OCI-LY1 (cell line): ENCODE data around the gene MEP1A.

Source experiments
- CTCF ChIP-seq: fragments of 200-600 bp; sonication (generic), shearing (Covaris generic); IDR thresholded peaks from 2 replicates; pipeline ENCODE4 v1.5.1; 2017; ENCODE audit warnings: mild to moderate bottlenecking, antibody characterized with exemption, low read length, moderate library complexity, mixed read lengths
- EZH2 ChIP-seq: fragments of 200-600 bp; sonication (generic), shearing (Covaris generic); IDR thresholded peaks from 2 replicates; pipeline ENCODE4 v1.8.0; 2017; ENCODE audit warnings: borderline replicate concordance, mixed run types, mild to moderate bottlenecking, antibody characterized with exemption, low read length, moderate library complexity, mixed read lengths

DNA sequence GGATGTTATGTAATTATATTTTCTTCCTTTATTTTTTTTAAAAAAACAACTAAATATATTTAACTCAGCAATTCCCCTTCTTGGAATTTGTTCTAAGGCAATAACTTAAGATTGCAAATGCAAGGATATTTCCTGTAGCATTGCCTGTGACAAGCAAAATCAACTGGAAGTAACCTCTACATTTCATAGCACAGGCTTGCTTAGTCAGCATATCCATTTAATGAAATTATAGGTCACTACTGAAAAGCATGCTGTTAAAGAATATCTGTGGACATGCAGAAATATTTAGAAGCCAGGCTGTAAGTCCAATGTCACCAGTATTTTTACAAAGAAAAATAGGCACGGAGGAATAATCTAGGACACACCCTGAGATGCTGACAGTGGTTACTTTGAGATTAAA, 8.7 kb upstream of the MEP1A start:
- TF ChIP-seq EZH2 (no peak), CTCF (no peak)
